Fibroblast of lung (primary cell): ENCODE results near the gene MGLL. TPM values are rescaled to one million over a fixed set of nuclear protein-coding genes. Genes with fewer than 3 reads are reported as not detected.

Source experiments
- DNase-seq, 2 donors: peaks; one replicate each; pipeline versions ENCODE4 v3.0.0 to v3.0.0-alpha.2; 2010; ENCODE audit warnings: low read depth in 2 of 2
- H2AFZ ChIP-seq: 2 replicates; pipeline ENCODE4 v1.5.1; 2012; ENCODE audit warnings: low read length, control low read depth, inconsistent platforms
- H3K27ac ChIP-seq: 2 replicates; pipeline ENCODE4 v1.5.1; 2011; ENCODE audit warnings: low read length, control low read depth; ENCODE audit not compliant: insufficient read depth
- H3K27me3 ChIP-seq: 2 replicates; pipeline ENCODE4 v1.5.1; 2011; ENCODE audit warnings: mild to moderate bottlenecking, low read length; ENCODE audit not compliant: control insufficient read depth, insufficient read depth
- H3K36me3 ChIP-seq: 2 replicates; pipeline ENCODE4 v1.5.1; 2011; ENCODE audit warnings: low read length; ENCODE audit not compliant: control insufficient read depth, insufficient read depth
- H3K4me1 ChIP-seq: 2 replicates; pipeline ENCODE4 v1.5.1; 2011; ENCODE audit warnings: low read length; ENCODE audit not compliant: control insufficient read depth, insufficient read depth; ENCODE audit errors: extremely low read depth
- H3K4me2 ChIP-seq: 2 replicates; pipeline ENCODE4 v1.5.1; 2011; ENCODE audit warnings: low read length, control low read depth; ENCODE audit not compliant: insufficient read depth; ENCODE audit errors: extremely low read depth
- H3K4me3 ChIP-seq, 4 experiments: fragments of 200-600 bp in 1 of 4; sonication (generic) in 1 of 4; replicated peaks in 1 of 4; 2 replicates each; pipeline ENCODE4 v1.5.1; 2011 to 2016; ENCODE audit warnings: low read length in 4 of 4, low read depth in 3 of 4, mild to moderate bottlenecking in 3 of 4, control low read depth in 2 of 4, inconsistent platforms in 1 of 4, mixed read lengths in 1 of 4; ENCODE audit not compliant: insufficient read depth in 1 of 4; ENCODE audit errors: control extremely low read depth in 1 of 4
- H3K79me2 ChIP-seq: 2 replicates; pipeline ENCODE4 v1.5.1; 2012; ENCODE audit warnings: mild to moderate bottlenecking, low read length, inconsistent platforms; ENCODE audit not compliant: control insufficient read depth, insufficient read depth
- H3K9ac ChIP-seq: 2 replicates; pipeline ENCODE4 v1.5.1; 2011; ENCODE audit warnings: mild to moderate bottlenecking, low read length, control low read depth; ENCODE audit not compliant: insufficient read depth
- H3K9me3 ChIP-seq: 2 replicates; pipeline ENCODE4 v1.5.1; 2012; ENCODE audit warnings: low read depth, low read length; ENCODE audit not compliant: control insufficient read depth, insufficient read depth
- H4K20me1 ChIP-seq: 2 replicates; pipeline ENCODE4 v1.5.1; 2011; ENCODE audit warnings: low read length; ENCODE audit not compliant: control insufficient read depth, insufficient read depth; ENCODE audit errors: extremely low read depth
- CTCF ChIP-seq, 2 donors: IDR thresholded peaks in 1 of 2; conservative IDR thresholded peaks in 1 of 2; 1 replicate in 1 of 2; 2 replicates in 1 of 2; pipeline ENCODE4 v1.5.1; 2011 to 2012; ENCODE audit warnings: low read length in 2 of 2, control low read depth in 1 of 2, inconsistent platforms in 1 of 2, low read depth in 1 of 2, mild to moderate bottlenecking in 1 of 2
- EZH2 ChIP-seq: IDR thresholded peaks from 2 replicates; pipeline ENCODE4 v1.5.1; 2012; ENCODE audit warnings: low read length, control low read depth, mild to moderate bottlenecking; ENCODE audit errors: missing control alignments
- polyA plus RNA-seq, 2 donors: library from polyadenylated mRNA; depleted of rRNA in 1 of 2; stranded (reverse) in 1 of 2; unstranded in 1 of 2; fragments of >200 nt; gene quantifications; 2 replicates each; pipeline ENCODE4 v1.2.1, GENCODE V29; 2011 to 2012; ENCODE audit warnings: missing spikeins in 1 of 2
- total RNA-seq: library from RNA; depleted of rRNA; stranded (reverse); fragments of >200 nt; gene quantifications from 2 replicates; pipeline ENCODE4 v1.2.1, GENCODE V29; 2014

Gene MGLL
- total and polyA plus RNA-seq, 2 donors (not counting 1 experiment from before 2014, with no cell fraction given): 60.1 to 122 TPM

- Histone ChIP-seq H3K4me3 (no peak overlapping the region), H3K36me3 (peaks cover 5% of the 10 kb centered on the region), H3K9me3 (no peaks in the 10 kb centered on the region), H3K27me3 (no peaks in the 10 kb centered on the region), H3K4me1 (peaks cover 27% of the 10 kb centered on the region), H4K20me1 (no peaks in the 10 kb centered on the region), H3K4me2 (no peak overlapping the region), H3K27ac (no peak overlapping the region), H2AFZ (no peak overlapping the region), H3K79me2 (peaks cover 28% of the 10 kb centered on the region), H3K9ac (no peak overlapping the region)
- TF ChIP-seq EZH2 (no peak), CTCF (conservative IDR thresholded peaks at IDR 0.05 in 1 of 2, IDR thresholded peaks at IDR 0.05 in 1 of 2; ENCODE audit: low read depth in 1 of 2, low read length in 2 of 2) (no peak)
- no peak for DNase-seq
These were observed 58.5 kb downstream of the MGLL start for GRCh38 chr3:127763816-127764215.

GRCh38 chr3:127763337-127763736 is 59.0 kb downstream of the MGLL start:
- H3K4me3 ChIP-seq: no peak overlapping the region
- H3K79me2 ChIP-seq: peaks cover 28% of the 10 kb centered on the region
- H3K4me2 ChIP-seq: no peak overlapping the region
- peaks cover 5% of the 10 kb centered on the region for H3K36me3 ChIP-seq
- TF ChIP-seq CTCF (conservative IDR thresholded peaks at IDR 0.05 in 1 of 2, IDR thresholded peaks at IDR 0.05 in 1 of 2; ENCODE audit: low read depth in 1 of 2, low read length in 2 of 2) (no peak), EZH2 (no peak)
- H2AFZ ChIP-seq: no peak overlapping the region
- no peak for DNase-seq
- H3K4me1 ChIP-seq: peaks cover 25% of the 10 kb centered on the region
- no peaks in the 10 kb centered on the region for H4K20me1 ChIP-seq
- no peak overlapping the region for H3K27ac ChIP-seq
- no peaks in the 10 kb centered on the region for H3K27me3 ChIP-seq
- H3K9me3 ChIP-seq: no peaks in the 10 kb centered on the region
- H3K9ac ChIP-seq: no peak overlapping the region

- no peak overlapping the region for H3K9ac ChIP-seq
- H2AFZ ChIP-seq: no peak overlapping the region
- H3K9me3 ChIP-seq: no peaks in the 10 kb centered on the region
- H3K27ac ChIP-seq: no peak overlapping the region
- H3K4me1 ChIP-seq: peaks cover 25% of the 10 kb centered on the region
- H3K36me3 ChIP-seq: peaks cover 5% of the 10 kb centered on the region
- H3K4me3 ChIP-seq: no peak overlapping the region
- H4K20me1 ChIP-seq: no peaks in the 10 kb centered on the region
- no peaks in the 10 kb centered on the region for H3K27me3 ChIP-seq
- DNase-seq: no peak
- peaks cover 28% of the 10 kb centered on the region for H3K79me2 ChIP-seq
- no peak overlapping the region for H3K4me2 ChIP-seq
- no peak for TF ChIP-seq EZH2
- no peak for TF ChIP-seq CTCF (conservative IDR thresholded peaks at IDR 0.05 in 1 of 2, IDR thresholded peaks at IDR 0.05 in 1 of 2; ENCODE audit: low read depth in 1 of 2, low read length in 2 of 2)
These were observed 59.6 kb downstream of the MGLL start for GRCh38 chr3:127762787-127763105.
